Fibroblast of lung (primary cell): ENCODE data around the gene SPRTN.

Experiments
- EZH2 ChIP-seq: IDR thresholded peaks from 2 replicates; pipeline ENCODE4 v1.5.1; 2012; ENCODE audit warnings: low read length, control low read depth, mild to moderate bottlenecking; ENCODE audit errors: missing control alignments
- TF ChIP-seq, protein P1 (sequence below), 2 donors: IDR thresholded peaks in 1 of 2; conservative IDR thresholded peaks in 1 of 2; 1 replicate in 1 of 2; 2 replicates in 1 of 2; pipeline ENCODE4 v1.5.1; 2011 to 2012; ENCODE audit warnings: low read length in 2 of 2, control low read depth in 1 of 2, inconsistent platforms in 1 of 2, low read depth in 1 of 2, mild to moderate bottlenecking in 1 of 2

DNA sequence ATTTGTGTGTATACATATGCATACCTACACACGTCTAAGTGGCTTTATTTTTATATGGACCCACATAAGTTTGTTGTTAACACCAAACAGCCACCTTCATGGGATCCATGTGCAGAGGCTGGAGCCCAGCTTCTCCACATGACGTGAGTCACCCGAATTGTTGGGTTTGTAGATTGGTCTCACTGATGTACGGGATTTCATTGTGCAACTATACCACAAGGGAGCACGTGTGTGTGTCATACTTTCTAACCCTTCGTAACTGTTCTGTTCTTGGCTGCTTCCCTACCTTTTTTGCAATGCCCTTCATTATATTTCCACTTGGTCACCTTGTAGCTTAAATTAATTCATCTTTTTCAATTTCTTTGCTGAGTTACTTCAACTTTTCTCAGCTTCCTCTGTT, 21.0 kb downstream of the SPRTN start:
- TF ChIP-seq, protein P1, sequence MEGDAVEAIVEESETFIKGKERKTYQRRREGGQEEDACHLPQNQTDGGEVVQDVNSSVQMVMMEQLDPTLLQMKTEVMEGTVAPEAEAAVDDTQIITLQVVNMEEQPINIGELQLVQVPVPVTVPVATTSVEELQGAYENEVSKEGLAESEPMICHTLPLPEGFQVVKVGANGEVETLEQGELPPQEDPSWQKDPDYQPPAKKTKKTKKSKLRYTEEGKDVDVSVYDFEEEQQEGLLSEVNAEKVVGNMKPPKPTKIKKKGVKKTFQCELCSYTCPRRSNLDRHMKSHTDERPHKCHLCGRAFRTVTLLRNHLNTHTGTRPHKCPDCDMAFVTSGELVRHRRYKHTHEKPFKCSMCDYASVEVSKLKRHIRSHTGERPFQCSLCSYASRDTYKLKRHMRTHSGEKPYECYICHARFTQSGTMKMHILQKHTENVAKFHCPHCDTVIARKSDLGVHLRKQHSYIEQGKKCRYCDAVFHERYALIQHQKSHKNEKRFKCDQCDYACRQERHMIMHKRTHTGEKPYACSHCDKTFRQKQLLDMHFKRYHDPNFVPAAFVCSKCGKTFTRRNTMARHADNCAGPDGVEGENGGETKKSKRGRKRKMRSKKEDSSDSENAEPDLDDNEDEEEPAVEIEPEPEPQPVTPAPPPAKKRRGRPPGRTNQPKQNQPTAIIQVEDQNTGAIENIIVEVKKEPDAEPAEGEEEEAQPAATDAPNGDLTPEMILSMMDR (conservative IDR thresholded peaks at IDR 0.05 in 1 of 2, IDR thresholded peaks at IDR 0.05 in 1 of 2; ENCODE audit: low read depth in 1 of 2, low read length in 2 of 2) = no peak
- TF ChIP-seq EZH2 = no peak
